22Rv1 (cell line): Measurements from ENCODE around the gene NRG4.

Source experiments
- CTCF ChIP-seq: fragments of 450-650 bp; IDR thresholded peaks from 2 replicates; pipeline ENCODE4 v1.5.1; 2017; ENCODE audit warnings: mild to moderate bottlenecking
- ZFX ChIP-seq: fragments of 450-650 bp; IDR thresholded peaks from 2 replicates; pipeline ENCODE4 v1.6.1; 2017; ENCODE audit warnings: antibody characterized with exemption, borderline replicate concordance

GRCh38 chr15:75925440-75925839, 86.8 kb downstream of the NRG4 start:
- no peak for TF ChIP-seq CTCF
- TF ChIP-seq ZFX, result no peak
